ENCODE results near the gene OR56B4.
"Not testable (repeated sequence)": the region's sequence is repeated elsewhere in the genome, so short reads cannot be mapped to it uniquely, and the experiment has no call there.

The OR56B4 gene

GRCh38 chr11:6107384-6107783, at the start of gene OR56B4:
TSS of gene OR56B4 (plus strand) at chr11:6107684. CDS start at chr11:6107779, 95 bp downstream.
- DNase-seq (ENCODE audit: low read depth, low spot score), result not testable (repeated sequence)

DNA sequence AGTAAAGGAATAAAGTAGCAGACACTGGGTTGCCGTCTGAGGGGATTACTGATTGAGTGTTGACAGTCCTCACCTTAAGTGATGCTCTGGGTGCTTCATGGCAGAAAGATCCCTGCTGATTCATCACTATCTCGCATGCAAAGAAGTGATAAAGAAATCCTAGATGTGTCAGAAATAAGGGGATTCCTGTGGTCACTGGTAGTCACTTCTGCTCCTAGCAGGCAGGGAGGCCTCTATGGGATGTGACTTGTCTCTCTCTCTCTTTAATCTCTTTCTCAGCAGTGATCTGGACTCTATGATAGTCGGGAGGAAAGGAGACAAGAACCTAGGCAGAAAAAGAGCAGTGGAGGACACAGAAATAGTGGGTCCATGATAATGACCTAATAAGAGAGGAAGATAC, 46.0 kb upstream of the OR56B4 start:
- DNase-seq (ENCODE audit: low read depth, low spot score), result no peak

DNA sequence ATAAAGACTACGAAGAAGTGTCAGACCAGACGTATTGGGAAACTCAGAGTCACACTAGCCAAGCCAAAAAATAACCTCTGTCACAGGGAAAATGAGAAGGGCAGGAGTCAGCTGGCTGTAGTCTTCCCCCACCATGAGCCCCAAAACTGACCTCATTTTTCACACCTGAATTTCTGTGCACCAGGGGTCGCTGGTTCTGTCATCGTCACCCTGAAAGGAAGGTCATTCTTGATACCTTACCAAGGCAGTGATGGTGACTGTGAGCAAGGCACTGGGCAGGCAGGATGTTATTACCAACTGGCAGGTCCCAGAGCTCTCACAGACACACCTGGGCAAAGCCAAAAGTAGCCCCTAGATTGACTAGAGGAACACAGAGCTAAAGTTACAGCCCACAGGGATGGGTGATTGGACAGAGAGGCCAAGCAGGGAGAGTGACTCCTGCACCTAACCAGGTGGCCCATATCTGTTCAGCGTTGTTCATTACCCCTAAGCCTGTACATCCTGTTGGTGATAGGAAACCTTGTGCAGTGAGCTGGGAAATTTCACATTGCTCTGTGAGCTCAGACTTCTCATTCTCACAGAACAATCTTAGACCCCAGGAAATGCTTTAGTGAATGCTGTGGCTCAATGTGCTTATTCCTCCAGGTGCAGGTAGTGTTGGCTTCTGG, 44.7 kb upstream of the OR56B4 start:
- DNase-seq (ENCODE audit: low read depth, low spot score), result no peak

DNA sequence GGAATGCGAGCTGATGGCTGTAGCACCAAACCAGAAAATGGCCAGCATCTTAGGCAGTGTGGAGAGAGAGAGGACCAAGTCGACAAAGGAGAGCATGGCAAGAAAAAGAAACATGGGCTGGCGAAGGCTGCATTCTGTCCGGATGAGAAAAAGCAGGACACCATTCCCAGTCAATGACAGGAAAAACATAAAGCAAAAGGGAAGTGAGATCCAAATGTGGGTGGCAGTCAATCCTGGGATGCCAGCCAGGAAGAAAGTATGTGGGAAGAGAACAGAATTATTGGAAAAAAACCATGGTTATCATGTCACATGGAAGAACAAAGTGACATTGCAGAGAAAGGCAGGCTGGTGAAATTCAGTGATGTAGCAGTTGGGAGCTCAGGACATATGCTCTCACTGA, 40.0 kb upstream of the OR56B4 start:
- no peak for DNase-seq (ENCODE audit: low read depth, low spot score)

DNA sequence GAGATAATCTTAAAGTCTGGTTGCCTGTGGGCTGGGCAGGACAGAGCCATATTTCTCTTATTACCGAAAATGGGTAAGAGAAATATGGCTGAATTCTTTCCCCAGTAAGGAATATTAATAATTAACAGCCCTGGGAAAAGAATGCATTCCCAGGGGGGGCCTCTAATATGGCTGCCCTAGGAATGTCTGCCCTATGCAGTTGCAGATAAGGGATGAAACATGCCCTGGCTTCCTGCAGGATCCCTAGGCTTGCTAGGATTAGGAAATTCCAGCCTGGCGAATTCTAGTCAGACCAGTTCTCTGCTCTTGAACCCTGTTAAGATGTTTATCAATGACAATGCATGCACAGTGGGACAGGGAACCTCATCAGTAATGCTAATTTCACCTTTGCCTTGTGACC, 31.0 kb upstream of the OR56B4 start:
- not testable (repeated sequence) for DNase-seq (ENCODE audit: low read depth, low spot score)

DNA sequence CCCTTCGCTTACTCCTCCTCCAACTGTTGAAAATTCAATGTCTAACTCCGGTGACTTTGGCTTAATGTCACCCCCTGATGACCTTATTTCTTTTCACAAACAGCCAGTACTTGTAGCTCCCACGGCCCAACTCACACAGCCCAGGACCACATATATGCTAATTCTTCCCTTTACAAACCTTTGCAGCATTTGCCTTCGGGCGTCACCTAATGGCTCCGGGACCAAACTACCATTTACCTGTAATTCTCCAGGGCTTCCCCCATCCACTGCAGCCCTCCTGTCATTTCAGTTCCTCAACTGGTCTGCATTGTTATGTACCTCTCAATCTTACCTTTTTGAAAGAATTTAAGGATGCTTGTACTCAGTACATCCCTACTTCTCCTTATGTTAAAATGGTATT, 29.8 kb upstream of the OR56B4 start:
- DNase-seq (ENCODE audit: low read depth, low spot score), result no peak

- DNase-seq (ENCODE audit: low read depth, low spot score), result no peak
Observed at GRCh38 chr11:6079463-6079862, 28.0 kb upstream of the OR56B4 start.

- no peak for DNase-seq (ENCODE audit: low read depth, low spot score)
Observed at GRCh38 chr11:6083129-6083528, 24.4 kb upstream of the OR56B4 start.

DNA sequence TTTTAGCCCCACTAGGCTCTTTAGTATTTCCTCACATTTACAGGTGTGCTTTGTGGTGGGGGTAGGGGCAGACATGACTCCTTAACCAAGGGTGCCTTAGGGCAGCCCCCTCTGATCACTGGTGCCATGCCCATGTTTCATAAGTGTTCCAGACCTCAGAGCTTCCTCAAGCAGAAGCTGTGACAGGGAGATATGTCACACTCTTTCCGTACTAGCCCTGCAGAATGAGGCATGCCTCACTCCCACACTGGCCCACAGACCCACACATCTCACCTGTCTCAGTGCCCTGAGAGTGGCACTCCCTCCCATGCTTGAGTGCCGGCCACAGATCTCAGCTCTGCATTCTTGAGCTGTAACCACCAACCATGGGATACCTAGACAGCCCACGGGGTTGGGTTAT, 22.9 kb upstream of the OR56B4 start:
- no peak for DNase-seq (ENCODE audit: low read depth, low spot score)

DNA sequence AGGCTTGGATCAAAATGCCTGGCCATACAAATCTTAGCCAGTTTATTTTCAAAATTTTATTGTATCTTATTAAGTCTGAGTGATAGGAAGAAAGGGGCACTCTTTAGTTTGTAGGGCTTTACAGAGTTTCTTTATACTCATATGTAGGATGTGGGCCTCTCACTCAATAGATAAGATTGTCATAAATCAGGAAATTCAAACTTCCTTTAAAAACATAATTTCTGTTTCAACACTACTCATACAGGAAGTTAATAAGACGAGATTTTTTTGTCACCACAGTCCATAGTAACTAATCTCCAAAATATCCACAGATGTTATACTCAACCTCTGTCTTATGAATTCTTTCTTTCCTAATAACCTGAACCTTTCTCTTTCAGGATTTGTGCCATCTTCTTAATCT, 13.3 kb upstream of the OR56B4 start:
- DNase-seq (ENCODE audit: low read depth, low spot score), result no peak

DNA sequence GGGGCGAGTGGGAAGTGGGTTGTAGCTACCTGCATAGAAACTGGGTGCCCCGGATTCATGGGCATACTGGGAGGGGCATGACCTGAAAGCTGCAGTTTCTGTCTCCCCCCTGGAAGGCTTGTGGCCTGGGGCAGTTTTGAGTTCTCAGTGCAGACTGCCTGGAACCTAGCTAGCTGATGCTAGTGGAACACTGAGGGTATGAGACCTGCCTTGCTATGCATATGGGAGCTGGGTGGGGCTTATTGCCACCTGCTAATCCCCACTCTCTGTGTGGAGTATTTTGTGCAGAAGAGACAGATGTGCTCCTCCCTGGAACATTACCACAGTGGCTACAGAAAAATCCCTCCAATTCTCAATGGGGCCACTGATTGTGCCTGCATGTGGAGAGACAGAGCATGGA, 11.7 kb upstream of the OR56B4 start:
- DNase-seq (ENCODE audit: low read depth, low spot score), result no peak

- no peak for DNase-seq (ENCODE audit: low read depth, low spot score)
Observed at GRCh38 chr11:6096417-6096816, 11.1 kb upstream of the OR56B4 start.

DNA sequence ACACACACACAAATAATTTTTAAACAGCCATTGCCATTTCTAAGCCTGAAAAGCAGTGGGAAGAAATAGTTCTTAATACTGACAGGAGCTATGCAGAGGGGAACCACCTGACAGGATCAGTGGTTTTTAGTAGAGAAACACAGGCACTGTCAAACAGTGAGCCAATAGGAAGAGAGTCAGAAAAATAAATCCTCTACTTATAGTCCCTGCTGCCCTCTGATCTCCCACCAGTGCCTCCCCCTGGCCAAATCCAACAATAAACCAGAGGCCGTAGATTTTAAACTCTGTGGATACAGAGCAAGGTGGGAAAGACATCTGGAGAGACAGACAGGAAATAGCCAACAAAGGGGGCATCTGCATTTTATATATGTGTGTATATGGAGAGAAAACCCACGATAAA, 7.9 kb upstream of the OR56B4 start:
- DNase-seq (ENCODE audit: low read depth, low spot score), result no peak

DNA sequence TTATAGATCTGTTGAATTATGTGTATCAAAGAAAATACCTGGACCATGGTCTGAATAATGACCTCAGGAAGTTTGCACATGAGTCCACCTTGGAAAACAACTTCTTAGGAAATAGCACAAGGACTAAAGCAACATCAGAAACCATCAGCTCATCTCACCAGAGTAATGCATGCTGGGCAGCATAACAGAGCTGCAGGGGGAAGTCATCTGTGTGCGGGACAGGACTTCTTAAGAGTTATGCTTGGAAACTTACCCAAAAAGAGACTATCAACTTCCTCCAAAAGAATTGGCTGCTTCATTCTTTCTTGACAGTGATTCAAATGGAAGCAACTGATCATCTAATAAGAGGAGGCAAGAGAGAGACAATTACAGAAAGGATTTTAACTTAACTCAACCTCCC, 2.5 kb downstream of the OR56B4 start:
- DNase-seq (ENCODE audit: low read depth, low spot score), result no peak

GRCh38 chr11:6111673-6112072, 4.2 kb downstream of the OR56B4 start:
- DNase-seq (ENCODE audit: low read depth, low spot score), result no peak

DNA sequence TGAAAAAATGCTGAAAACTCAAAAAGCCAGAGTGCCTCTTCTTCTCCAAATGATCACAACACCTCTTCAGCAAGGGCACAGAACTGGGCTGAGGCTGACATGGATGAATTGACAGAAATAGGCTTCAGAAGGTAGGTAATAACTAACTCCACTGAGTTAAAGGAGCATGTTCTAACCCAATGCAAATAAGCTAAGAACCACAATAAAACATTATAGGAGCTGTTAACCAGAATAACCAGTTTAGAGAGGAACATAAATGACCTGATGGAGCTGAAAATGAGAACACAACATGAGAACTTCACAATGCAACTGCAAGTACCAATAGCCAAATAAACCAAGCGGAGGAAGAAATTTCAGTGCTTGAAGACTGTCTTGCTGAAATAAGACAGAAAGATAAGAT, 9.2 kb downstream of the OR56B4 start:
- DNase-seq (ENCODE audit: low read depth, low spot score), result no peak

GRCh38 chr11:6124245-6124644, 16.8 kb downstream of the OR56B4 start:
- DNase-seq (ENCODE audit: low read depth, low spot score), result no peak

- DNase-seq (ENCODE audit: low read depth, low spot score), result no peak
Observed at GRCh38 chr11:6127881-6128280, 20.4 kb downstream of the OR56B4 start.

GRCh38 chr11:6129011-6129410, 21.5 kb downstream of the OR56B4 start:
- no peak for DNase-seq (ENCODE audit: low read depth, low spot score)

GRCh38 chr11:6129635-6130034, 22.2 kb downstream of the OR56B4 start:
- no peak for DNase-seq (ENCODE audit: low read depth, low spot score)

GRCh38 chr11:6132431-6132830, 24.9 kb downstream of the OR56B4 start:
- no peak for DNase-seq (ENCODE audit: low read depth, low spot score)

GRCh38 chr11:6135936-6136335, 28.5 kb downstream of the OR56B4 start:
- not testable (repeated sequence) for DNase-seq (ENCODE audit: low read depth, low spot score)

GRCh38 chr11:6142936-6143335, 35.5 kb downstream of the OR56B4 start:
- no peak for DNase-seq (ENCODE audit: low read depth, low spot score)

- DNase-seq (ENCODE audit: low read depth, low spot score), result not testable (repeated sequence)
Observed at GRCh38 chr11:6143737-6144136, 36.3 kb downstream of the OR56B4 start.

Data from smooth muscle cell of the brain vasculature (primary cell).